HG03442 (cell line): ENCODE measurements around the gene TIE1.

ENCODE experiments used
- ATAC-seq: cut with Tn5 transposase; IDR thresholded peaks from one replicate; pipeline ENCODE4 v1.9.1; 2021; ENCODE audit warnings: mild to moderate bottlenecking, moderate library complexity; ENCODE audit not compliant: unreplicated experiment

The TIE1 gene

GRCh38 chr1:43273708-43274107 lies 27.1 kb upstream of the TIE1 start:
- no peak for ATAC-seq

- ATAC-seq: no peak
Measured at GRCh38 chr1:43274125-43274803, 26.5 kb upstream of the TIE1 start.

DNA sequence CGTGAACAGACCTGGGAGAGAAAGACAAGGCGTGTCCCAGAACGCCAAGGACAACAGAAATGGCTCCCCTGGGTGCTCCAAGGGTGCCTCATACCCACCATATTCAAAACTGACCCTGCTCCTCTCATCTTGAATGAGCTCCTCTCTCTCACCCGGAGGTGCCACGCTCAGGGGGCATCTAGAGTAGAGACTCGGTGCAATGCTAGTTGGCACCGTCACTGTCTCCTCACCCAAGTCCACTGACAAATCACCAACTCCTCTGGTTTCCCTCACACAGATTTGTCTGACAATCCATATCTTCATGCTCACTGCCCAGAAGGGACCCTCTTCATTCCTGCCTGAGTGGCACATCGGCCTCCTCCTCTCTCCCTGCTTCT lies 26.0 kb upstream of the TIE1 start:
- ATAC-seq: no peak

DNA sequence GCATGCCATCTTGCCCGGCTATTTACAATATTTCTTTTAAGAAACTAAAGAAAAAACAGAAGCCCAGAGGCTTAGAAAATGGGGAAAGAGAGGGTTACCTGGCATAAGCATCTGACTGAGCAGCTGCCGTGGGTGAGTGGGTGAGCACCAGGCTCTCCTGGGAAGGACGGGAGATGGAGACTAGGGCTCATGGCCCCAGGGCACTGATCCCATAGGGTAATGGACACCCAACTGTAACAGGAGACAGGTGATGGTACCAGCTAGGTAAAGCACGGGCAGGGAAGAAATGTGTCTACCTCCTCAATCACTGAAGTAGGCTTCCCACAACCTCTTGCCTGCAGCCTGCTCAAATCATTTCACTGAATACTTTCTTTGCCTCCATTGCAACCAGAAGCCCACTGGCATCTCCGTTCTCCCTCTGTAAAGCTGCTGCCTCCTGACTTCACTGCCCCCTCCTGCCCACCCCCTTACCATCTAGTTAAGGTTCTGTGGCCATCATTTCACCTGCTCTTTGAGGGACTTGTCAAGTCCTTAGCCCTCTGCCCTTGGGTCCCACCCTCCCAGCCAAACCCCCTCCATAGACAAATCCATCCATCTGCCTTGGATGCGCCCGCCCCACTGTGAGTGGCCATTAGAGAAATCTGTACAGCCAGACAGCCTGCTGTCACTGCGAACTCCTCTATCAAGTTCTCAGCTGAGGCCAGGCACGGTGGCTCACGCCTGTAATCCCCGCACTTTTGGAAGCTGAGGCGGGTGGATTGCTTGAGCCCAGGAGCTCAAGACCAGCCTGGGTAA lies 24.8 kb upstream of the TIE1 start:
- ATAC-seq: no peak

DNA sequence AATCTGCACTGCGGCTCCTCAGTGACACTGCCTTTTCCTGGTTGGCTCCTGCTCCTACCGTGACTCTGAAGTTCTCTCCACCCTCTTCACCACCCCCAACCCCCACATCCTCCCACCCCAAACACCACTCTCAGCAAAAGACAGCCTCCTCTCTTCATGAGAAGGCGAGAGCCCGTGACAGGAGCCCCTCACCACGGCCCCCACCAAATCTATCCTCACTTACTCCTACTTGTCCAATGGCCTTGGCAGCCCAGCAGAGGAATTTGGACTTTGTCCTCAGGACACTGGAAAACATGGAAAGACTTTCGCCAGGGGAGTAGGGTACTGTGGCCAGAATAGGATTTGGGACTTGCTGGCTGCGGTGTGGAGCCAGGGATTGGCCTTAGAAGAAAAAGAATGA lies 24.1 kb upstream of the TIE1 start:
- ATAC-seq: no peak

DNA sequence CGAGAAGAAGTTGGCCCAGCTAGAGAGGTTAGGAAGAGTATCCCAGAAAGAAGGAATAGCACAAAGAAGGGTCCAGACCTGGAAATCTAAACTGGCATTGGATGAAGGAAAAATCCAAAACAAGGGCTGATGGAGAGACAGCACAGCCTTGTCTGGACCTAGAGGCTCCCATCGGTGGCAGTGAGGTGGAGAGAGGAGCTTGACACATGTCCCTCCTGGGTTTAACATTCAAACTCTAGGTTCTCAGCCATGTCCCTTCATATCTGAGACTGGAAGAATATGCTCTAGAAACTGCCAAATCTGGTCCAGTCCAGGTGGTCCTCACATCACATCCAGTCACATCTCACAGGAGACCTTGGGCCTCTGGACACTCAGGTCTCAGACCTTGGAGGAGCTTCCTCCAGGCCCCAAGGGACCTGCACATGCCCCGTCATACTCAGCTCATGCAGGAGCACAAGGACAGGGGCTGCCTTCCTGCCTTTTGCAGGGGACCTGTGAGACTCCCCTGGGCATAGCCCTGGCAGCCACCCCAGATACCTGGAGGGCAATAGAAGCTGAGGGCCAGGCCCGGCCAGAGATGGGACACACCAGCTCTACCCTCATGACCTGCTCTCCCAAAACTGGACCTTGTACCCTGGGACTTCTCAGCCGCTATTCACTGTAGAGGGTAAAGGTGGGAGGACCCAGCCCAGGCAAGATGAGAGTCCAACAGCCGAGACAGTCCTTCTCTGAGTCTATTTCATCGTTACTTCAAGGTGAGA lies 23.5 kb upstream of the TIE1 start:
- no peak for ATAC-seq

DNA sequence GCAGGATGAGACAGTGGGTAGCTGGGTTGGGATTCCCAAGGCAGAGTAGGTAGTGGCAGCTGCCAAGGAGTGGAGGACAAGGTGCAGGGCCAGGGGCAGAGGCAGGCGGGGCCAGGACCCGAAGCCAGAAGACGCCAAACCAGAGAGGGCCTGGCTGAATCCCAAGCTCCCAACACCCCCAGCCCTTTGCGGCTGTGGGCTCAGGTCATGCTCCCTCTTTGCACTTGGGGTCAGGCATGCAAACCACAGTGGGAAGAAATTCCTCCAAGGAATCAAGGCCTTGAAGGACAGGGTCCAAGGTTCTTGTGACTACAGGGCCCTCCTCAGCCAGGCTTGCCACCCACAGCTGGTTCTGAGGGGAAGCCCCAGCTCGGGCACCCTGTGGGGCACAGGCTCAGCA lies 21.6 kb upstream of the TIE1 start:
- no peak for ATAC-seq

DNA sequence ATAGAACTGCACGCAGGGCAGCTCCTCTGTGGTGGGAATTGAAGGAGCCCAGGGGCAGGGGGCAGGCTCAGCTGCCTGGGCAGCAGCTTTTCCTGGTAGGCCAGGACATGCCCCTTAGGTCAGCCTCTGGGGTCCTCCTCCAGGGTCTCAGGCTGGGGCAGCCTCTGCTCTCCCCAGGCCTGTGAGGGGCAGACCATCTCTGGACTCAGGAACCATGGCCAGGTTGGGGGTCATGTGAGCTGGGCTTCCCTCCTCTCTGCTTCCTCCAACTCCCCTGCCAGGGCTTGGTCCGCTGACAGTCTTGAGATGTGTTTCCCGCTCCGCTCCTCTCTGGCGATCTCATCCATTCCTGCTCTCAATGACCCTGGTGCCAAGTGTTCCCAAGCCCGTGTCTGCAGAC lies 21.1 kb upstream of the TIE1 start:
- ATAC-seq: no peak

DNA sequence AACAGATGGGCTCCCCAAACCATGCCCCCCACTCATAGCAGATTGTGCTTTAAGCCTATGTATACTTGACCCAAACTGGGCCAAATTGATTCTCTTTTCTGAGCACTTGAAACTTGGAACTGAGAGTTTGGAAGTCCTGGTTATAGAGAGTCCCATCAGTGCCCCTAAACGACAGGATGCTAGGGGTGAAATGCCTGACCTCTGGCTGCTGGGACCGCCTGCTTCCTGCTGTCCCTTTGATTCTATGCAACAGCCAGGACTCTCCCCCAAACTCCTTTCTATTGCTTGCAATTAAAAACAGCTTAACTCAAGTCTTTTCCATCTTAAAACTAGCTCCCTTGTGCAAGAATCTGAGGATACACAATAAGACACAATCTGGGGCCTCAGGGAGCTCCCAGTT lies 20.1 kb upstream of the TIE1 start:
- ATAC-seq: no peak

DNA sequence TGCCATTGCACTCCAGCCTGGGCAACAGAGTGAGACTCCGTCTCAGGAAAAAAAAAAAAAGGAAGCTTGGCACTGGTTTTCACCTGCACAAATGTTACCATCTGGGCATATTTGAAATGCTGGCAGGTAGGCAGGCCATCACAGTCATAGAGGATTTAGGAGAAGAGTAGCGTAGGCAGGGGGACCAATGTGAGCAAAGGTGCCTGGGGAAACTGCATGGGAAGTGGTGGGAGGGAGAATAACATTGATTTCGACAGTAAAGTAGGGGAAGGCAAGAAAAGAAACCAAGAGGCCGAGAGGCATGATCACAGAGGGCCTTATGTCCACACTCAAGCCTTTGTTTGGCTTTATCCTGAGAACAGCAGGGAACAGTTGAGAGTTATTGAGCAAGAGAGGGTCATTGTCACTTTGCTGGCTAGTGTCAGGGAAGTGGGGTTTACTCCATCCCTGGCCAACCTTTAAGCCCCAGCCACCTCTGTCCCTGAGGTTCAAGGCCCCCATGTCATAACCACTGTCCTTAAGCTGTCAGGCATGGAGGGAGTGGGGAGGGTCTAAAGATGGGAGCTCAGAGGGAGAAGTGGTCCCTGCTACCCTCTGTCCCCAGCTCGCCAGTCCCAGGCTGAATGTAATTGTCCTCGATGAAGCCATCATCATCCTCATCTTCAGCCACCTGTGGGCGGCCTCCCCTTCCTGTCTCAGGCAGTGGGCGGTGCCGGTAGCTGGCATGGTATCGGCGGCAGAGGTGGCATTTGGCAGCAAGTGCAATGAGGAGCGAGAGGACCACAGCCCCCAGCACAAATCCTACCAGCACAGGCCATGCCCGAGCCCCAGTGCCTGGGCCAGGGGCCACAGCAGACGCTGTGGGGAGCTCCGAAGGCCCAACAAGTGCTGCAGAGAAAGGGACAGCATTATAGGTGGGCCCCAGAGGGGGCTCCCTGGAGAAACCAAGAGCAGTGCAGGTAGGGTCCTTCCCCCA lies 18.3 kb upstream of the TIE1 start:
- no peak for ATAC-seq

GRCh38 chr1:43284065-43284464 lies 16.7 kb upstream of the TIE1 start:
- no peak for ATAC-seq

DNA sequence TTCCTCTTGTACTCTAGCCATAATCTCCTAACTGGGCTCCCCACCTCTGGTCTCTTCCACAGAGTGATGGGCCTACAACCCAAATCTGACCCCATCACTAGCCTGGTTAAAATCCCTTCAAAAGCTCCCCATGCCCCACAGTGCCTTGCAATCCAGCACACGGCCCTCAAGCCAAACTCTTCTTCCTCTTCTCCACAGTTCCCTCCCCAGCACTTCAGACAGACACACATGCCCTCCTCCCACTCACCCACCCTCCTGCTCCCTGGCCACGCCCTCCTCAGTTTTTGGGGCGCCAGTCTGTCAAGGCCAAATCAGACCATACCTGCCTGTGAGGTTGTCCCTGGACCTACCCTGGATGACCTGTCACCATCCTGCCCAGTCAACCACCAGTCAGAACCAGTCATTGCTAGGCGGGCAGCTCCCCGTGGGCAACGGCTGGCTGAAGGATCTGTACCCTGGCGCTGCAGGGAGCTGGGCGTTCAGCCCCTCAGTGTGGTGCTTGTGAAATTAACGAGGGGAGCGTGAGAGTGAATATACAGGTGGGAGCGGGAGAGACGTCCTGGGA lies 16.2 kb upstream of the TIE1 start:
- ATAC-seq: no peak

DNA sequence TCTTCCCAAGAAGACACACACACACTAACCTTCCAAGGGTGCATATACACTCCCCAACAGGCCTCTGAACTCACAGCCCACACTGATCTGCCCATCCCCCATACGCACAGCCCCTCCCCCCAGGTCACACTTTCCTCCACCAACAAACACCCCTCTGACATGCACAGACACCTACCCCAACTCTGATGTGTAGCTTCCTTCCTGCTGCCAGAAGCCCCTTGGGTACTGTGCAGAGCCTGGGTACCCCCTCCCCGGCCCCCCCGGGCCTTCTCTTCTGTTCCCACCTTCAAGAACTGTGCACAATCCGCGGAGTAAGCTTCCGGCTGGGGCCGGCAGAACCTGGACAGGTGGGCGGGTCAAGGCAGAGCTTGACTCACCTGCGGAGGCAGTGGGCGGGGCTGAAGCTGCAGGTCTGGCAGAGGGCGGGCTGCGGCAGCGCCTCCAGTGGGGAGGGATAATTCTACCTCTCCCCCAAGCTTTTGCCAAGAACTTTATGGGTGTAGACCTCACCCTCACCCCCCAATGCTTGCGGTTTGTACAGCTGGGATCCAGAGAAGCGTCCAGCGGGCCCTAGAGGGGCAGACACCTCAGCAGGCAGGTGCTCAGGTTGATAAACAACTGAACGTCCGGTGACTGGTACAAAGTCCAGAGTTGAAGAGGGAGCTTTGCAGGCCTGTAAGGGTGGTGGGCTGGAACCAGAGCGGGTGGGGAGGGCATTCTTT lies 15.4 kb upstream of the TIE1 start, which contains the start of gene C1orf210:
TSS of gene C1orf210 (minus strand) at position 313 of the 722 bp plus-strand sequence. CDS start 2,311 bp downstream, outside the sequence.
- ATAC-seq: no peak

- ATAC-seq: no peak
Measured at GRCh38 chr1:43286115-43286514, 14.7 kb upstream of the TIE1 start.

DNA sequence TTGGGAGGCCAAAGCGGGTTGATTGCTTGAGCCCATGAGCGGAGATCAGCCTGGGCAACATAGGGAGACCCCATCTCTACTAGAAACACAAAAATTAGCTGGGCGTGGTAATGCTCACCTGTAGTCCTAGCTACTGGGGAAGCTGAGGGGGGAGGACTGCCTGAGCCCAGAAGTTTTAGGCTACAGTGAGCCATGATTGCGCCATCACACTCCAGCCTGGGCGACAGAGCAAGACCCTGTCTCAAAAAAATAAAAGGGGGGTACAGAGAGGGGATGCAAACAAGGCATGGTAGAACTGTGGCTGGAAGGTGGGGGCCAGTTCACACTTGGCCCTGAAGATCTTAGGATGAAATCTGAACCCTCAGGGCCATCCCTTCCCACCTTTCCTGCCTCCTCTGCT lies 14.2 kb upstream of the TIE1 start:
- ATAC-seq: no peak

DNA sequence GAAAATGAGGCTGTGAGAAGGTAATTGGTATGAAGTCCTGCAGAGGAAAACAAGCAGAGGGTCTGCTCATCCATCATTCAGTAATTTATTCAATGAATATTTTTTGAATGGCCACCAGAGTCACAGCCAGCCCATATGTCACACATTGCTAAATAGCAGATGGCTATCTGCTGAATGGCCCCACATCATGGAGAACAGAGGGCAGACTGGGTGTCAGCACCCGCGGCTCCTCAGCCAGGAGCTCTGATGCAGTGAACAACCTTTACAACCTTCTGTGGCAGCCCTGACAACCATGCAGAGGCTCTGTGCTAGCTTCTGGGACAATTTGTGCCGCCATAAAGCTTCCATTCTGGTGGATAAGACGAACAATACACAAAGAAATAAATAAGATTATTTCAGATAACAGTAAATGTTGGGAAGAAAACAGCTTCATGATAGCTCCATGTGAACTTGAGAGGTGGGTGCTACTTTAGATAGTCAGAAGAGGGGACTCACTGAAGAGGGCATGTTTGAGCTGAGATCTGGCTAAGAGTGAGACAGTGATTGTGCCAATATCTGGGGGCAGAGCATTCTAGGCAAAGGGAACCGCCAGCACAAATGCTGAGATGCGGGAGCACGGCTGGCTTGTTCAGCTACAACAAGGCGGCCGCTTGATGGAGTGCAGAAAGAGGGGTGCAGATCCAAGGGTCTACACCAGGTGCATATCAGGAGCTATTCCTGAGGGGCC lies 12.6 kb upstream of the TIE1 start:
- ATAC-seq: no peak

DNA sequence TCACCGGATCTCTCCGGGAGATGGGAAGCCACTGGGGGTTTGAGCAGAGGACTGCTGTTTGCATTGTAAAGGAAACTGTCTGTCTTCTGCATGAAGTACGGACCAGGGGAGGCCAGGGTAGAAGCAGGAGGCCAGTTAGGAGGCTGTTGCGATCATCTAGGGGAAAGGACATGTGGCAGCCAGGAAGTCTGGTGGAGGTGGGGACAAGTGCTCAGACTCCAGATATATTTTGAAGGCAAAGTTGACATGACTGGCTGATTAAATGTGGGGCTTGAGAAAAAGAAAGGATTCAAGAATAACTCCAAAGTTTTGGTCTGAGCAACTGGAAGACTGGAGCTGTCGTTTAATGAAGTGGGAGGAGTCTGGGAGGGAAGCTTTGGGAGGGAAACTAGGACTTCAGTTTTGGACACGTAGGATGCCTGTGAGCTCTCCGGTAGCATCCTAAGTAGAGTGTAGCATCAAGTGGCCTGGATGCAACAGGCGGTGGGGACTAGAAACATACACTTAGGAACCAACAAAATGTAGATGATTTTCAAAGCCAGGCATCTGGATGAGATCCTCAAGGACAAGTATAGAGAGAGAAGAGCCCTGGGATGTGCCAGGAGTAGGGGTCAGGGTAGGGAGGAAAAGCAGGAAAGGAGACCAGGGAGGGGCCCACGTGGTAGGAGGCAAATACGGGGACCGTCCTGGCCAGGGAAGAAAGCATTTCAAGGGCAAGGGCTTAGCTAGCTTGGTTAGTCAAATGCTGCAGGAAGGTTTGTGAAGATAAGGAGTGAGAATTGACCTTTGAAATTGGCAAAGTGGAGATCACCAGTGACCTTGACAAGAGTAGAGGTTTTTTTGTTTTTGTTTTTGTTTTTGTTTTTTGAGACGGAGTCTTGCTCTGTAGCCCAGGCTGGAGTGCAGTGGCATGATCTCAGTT lies 11.7 kb upstream of the TIE1 start:
- no peak for ATAC-seq

DNA sequence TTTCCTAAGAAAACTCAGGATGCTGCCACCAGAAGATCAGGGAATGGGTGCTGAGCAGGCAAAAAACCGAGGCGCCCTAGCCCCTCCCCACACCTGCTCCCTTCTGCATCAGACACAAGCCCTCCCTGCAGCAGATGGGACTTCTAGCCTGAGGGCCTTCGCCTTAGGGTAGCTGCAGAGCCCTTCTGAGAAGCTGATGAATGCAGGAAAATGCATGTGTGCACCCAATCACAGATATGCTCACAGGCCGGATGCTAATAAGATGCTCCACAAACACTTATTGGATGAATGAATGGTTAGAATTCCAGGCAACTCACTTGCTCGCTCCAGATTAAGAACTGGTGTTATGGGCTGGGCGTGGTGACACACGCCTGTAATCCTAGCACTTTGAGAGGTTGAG lies 8.6 kb upstream of the TIE1 start:
- ATAC-seq: no peak
